HepG2 (cell line): ENCODE measurements around the gene PEX13. TPM values are rescaled to one million over a fixed set of nuclear protein-coding genes. Genes with fewer than 3 reads are reported as not detected.

Experiments used
- ATAC-seq: fragments of 200-7000 bp; cut with Tn5 transposase; 3 replicates; pipeline ENCODE4 v1.9.1; 2020; ENCODE audit warnings: mild to moderate bottlenecking, moderate library complexity
- BruUV-seq: library from RNA; stranded (reverse); fragments of 400-500 nt; replicated peaks from 2 replicates; lab custom pipeline; 2021; lab: Mats Ljungman, UMichigan
- CTCF ChIA-PET: fragments of 300-600 bp; formaldehyde crosslinking; extraction: SDS; loops from one replicate; lab custom pipeline; 2021; ENCODE audit warnings: low total read pairs, inconsistent platforms, low intra/inter-chr PET ratio; lab: Yijun Ruan, JAX
- POLR2A ChIA-PET: fragments of 350-600 bp; sonication (Branson Sonifier 250); formaldehyde crosslinking; loops from one replicate; lab custom pipeline; 2020; ENCODE audit warnings: antibody characterized with exemption, inconsistent platforms; lab: Yijun Ruan, JAX
- DNase-seq: peaks from one replicate; pipeline ENCODE4 v3.0.0-alpha.2; 2015; ENCODE audit warnings: low spot score
- FAIRE-seq: peaks from 3 replicates; lab custom pipeline; 2011; peaks lifted over from hg19 to GRCh38; lab: Jason Lieb, UNC
- H2AFZ ChIP-seq: one replicate; pipeline ENCODE4 v1.6.1; 2011; ENCODE audit warnings: low read length, inconsistent platforms
- H3K27ac ChIP-seq: fragments of 300-600 bp; 3 replicates; pipeline ENCODE4 v1.8.0; 2011; ENCODE audit warnings: mixed run types, mild to moderate bottlenecking, mixed read lengths, low read length, inconsistent platforms; ENCODE audit not compliant: insufficient read depth; ENCODE audit errors: extremely low read length
- H3K27me3 ChIP-seq, 2 experiments: fragments of 200-600 bp in 1 of 2; 2 replicates in 1 of 2; 3 replicates in 1 of 2; pipeline versions ENCODE4 v1.6.0 to v1.8.0; 2011; ENCODE audit warnings: low read length in 2 of 2, mild to moderate bottlenecking in 2 of 2, moderate library complexity in 2 of 2, inconsistent platforms in 1 of 2; ENCODE audit not compliant: insufficient read depth in 2 of 2, control insufficient read depth in 1 of 2
- H3K36me3 ChIP-seq, 2 experiments: fragments of 200-600 bp in 1 of 2; replicated peaks in 1 of 2; 2 replicates in 1 of 2; 3 replicates in 1 of 2; pipeline versions ENCODE4 v1.5.1 to v1.8.0; 2011; ENCODE audit warnings: low read length in 2 of 2, inconsistent platforms in 1 of 2; ENCODE audit not compliant: insufficient read depth in 2 of 2, control insufficient read depth in 1 of 2
- H3K4me1 ChIP-seq: 2 replicates; pipeline ENCODE4 v1.5.1; 2012; ENCODE audit warnings: low read length, inconsistent platforms; ENCODE audit not compliant: insufficient read depth
- H3K4me2 ChIP-seq: 2 replicates; pipeline ENCODE4 v1.6.0; 2011; ENCODE audit warnings: low read depth, low read length, inconsistent platforms
- H3K4me3 ChIP-seq, 3 experiments: fragments of 200-600 bp in 1 of 3; sonication (generic), shearing (Covaris generic) in 1 of 3; replicated peaks in 1 of 3; 2 replicates each; pipeline ENCODE4 v1.5.1; 2011 to 2016; ENCODE audit warnings: low read length in 3 of 3, inconsistent platforms in 2 of 3, low read depth in 2 of 3, mild to moderate bottlenecking in 2 of 3, control low read depth in 1 of 3, mixed read lengths in 1 of 3; ENCODE audit not compliant: insufficient read depth in 1 of 3
- H3K79me2 ChIP-seq: one replicate; pipeline ENCODE4 v1.6.1; 2011; ENCODE audit warnings: low read length, inconsistent platforms; ENCODE audit not compliant: insufficient read depth
- H3K9ac ChIP-seq: 2 replicates; pipeline ENCODE4 v1.6.0; 2011; ENCODE audit warnings: mild to moderate bottlenecking, low read depth, low read length, inconsistent platforms; ENCODE audit not compliant: insufficient read depth
- H3K9me3 ChIP-seq: 2 replicates; pipeline ENCODE4 v1.5.1; 2012; ENCODE audit warnings: mild to moderate bottlenecking, low read length
- H4K20me1 ChIP-seq: 2 replicates; pipeline ENCODE4 v1.6.0; 2011; ENCODE audit warnings: inconsistent platforms, mild to moderate bottlenecking, low read length, moderate library complexity; ENCODE audit not compliant: insufficient read depth
- BORCS8-MEF2B ChIP-seq: sonication (generic); formaldehyde crosslinking; IDR thresholded peaks from 2 replicates; pipeline ENCODE4 v1.8.0; 2022; ENCODE audit warnings: mild to moderate bottlenecking, missing genetic modification reagents
- HMGXB4 ChIP-seq, 2 experiments: sonication (generic) in 1 of 2; formaldehyde crosslinking in 1 of 2; IDR thresholded peaks; 2 replicates each; pipeline versions ENCODE4 v1.4.0 to v1.6.1; 2018 to 2020; ENCODE audit warnings: missing genetic modification reagents in 2 of 2, borderline replicate concordance in 1 of 2, low read depth in 1 of 2, mild to moderate bottlenecking in 1 of 2, missing biosample characterization in 1 of 2
- PHB2 ChIP-seq: fragments of 450-650 bp; IDR thresholded peaks from 2 replicates; pipeline ENCODE4 v1.6.1; 2018; ENCODE audit not compliant: partially characterized antibody
- ZNF138 ChIP-seq: sonication (generic); formaldehyde crosslinking; IDR thresholded peaks from 2 replicates; pipeline ENCODE4 v1.5.0; 2020; ENCODE audit warnings: mild to moderate bottlenecking, low read depth, missing genetic modification reagents
- ZNF570 ChIP-seq: sonication (generic); formaldehyde crosslinking; IDR thresholded peaks from 2 replicates; pipeline ENCODE4 v1.4.0; 2020; ENCODE audit warnings: mild to moderate bottlenecking, missing genetic modification reagents, borderline replicate concordance
- in situ Hi-C: cut with HindIII; loops from 2 replicates; pipeline ENCODE4 v1.10.0; 2017; ENCODE audit warnings: low pct_unique_long_range_greater_than_20kb; ENCODE audit not compliant: extremely low pct_ligation_motif_present
- intact Hi-C: fragments of 100-400 bp; cut with micrococcal nuclease; formaldehyde crosslinking; loops from one replicate; pipeline ENCODE4 v1.10.0; 2022; ENCODE audit not compliant: unreplicated experiment
- polyA plus RNA-seq, 8 experiments: library from polyadenylated mRNA; depleted of rRNA in 3 of 8; stranded (reverse) in 7 of 8; unstranded in 1 of 8; fragments of >200 nt; fragmentation: Illumina TruSeq in 4 of 8; extraction: Trizol in 4 of 8; gene quantifications; 2 replicates each; pipeline versions ENCODE4 v1.2.1 to v1.2.3, GENCODE V29; 2011 to 2016; ENCODE audit warnings: low read depth in 4 of 8, missing spikeins in 1 of 8, mixed read lengths in 1 of 8; ENCODE audit not compliant: insufficient read depth in 1 of 8
- total RNA-seq, 5 experiments: library from RNA; depleted of rRNA; stranded (reverse); fragments of >200 nt; fragmentation: Illumina TruSeq; extraction: Trizol; gene quantifications; 2 replicates each; pipeline ENCODE4 v1.2.3, GENCODE V29; 2016; ENCODE audit warnings: low read depth in 1 of 5

The PEX13 gene
- total and polyA plus RNA-seq, 2 of the 13 experiments (the other 11 are each of a cell fraction or from before 2014, with no cell fraction given): 47.9 to 75.9 TPM

GRCh38 chr2:60994131-60994530, 23.4 kb upstream of the PEX13 start:
- TF ChIP-seq ZNF570 (no peak), BORCS8-MEF2B (CRISPR knock-in tag) (no peak), HMGXB4 (CRISPR knock-in tag; IDR thresholded peaks at IDR 0.05; ENCODE audit: borderline replicate concordance in 1 of 2, low read depth in 1 of 2) (no peak), ZNF138 (CRISPR knock-in tag) (no peak), PHB2 (no peak)
- peaks cover 23% of the 10 kb centered on the region for H3K9me3 ChIP-seq
- H3K36me3 ChIP-seq: peaks cover 16 to 82% of the 10 kb centered on the region in 2 experiments
- no peaks in the 10 kb centered on the region for H3K27me3 ChIP-seq
- no peaks in the 10 kb centered on the region for H4K20me1 ChIP-seq
- no peak overlapping the region for H3K27ac ChIP-seq
- no peaks in the 10 kb centered on the region for H3K79me2 ChIP-seq
- no TSS peak for BruUV-seq
- H3K4me3 ChIP-seq: no peak overlapping the region
- H3K9ac ChIP-seq: no peak overlapping the region
- FAIRE-seq (no peak), DNase-seq (no peak), ATAC-seq (no peak)
- H3K4me1 ChIP-seq: no peaks in the 10 kb centered on the region
- no peak overlapping the region for H3K4me2 ChIP-seq
- in situ Hi-C loops (no loop called here), intact Hi-C loops (no loop called here)
- POLR2A ChIA-PET: no interaction called here
- CTCF ChIA-PET: no interaction called here
- no peak overlapping the region for H2AFZ ChIP-seq
